ENCODE results near the gene TRPM1. TPM values are rescaled to one million over a fixed set of nuclear protein-coding genes. Genes with fewer than 3 reads are reported as not detected.
A peak's percentile ranks its signal among the peaks of the same experiment; 100 is the strongest.

Gene TRPM1
- total RNA-seq, 6 donors from 2014 or later = not detected

DNA sequence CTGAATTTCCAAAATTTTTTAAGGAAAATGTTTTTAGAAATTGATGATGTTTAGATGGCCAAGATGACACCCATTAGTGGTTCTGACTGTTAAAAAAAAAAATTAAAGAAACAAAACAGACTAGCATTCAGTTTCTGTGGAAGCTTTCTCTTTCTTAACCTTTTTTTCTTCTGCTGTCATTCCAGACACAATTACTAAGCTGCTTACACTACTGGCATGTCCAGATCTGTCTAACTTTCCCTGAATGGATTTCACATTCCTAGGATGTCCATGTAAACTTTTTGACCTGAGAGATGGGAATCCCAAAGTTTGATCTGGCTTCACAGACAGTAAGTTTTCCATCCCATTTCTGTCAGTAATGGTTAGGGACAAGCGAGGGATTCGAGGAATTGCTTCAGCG is 99.8 kb downstream of the TRPM1 start:
- WGBS, 2 donors = 93 to 97% methylated on average over 3 of the region's 3 CpGs
- ATAC-seq (ENCODE audit: low FRiP score in 2 of 2) = no peak
- H3K9me3 ChIP-seq = no peaks in the 10 kb centered on the region

DNA sequence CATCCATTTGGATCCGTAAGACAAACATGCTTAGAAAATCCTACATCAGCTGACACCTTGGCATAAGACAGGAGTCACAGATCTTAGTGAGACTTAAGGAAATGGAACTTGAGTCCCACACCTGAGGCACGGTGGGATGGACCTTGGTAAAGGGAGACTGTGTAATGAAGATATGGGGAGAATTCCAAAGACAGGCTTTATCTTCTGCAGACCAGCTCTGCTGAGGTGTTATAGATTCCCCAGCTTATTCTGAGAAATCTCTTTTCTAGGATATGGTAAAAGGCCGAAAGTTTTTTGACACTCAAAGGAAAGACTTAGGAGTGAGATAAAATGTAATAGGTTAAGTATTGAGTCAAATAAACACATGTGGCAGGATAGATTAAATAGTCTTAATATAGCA is 101.8 kb downstream of the TRPM1 start:
- H3K9me3 ChIP-seq = no peaks in the 10 kb centered on the region
- no peaks in the 10 kb centered on the region for H3K36me3 ChIP-seq
- H3K27me3 ChIP-seq = no peaks in the 10 kb centered on the region
- H3K4me1 ChIP-seq = peaks cover 0 to 6% (median 2%) of the 10 kb centered on the region in 4 donors
- ATAC-seq (ENCODE audit: low FRiP score in 2 of 2) (no peak), DNase-seq (no peak)
- no peak overlapping the region for H3K27ac ChIP-seq
- 84 to 92% methylated on average over 3 of the region's 3 CpGs for WGBS, 2 donors
- no peak for TF ChIP-seq POLR2A (IDR thresholded peaks at IDR 0.05)
- no peak for TF ChIP-seq POLR2AphosphoS5 (IDR thresholded peaks at IDR 0.05)
- no peak for TF ChIP-seq EP300 (IDR thresholded peaks at IDR 0.05)
- TF ChIP-seq, protein P1, sequence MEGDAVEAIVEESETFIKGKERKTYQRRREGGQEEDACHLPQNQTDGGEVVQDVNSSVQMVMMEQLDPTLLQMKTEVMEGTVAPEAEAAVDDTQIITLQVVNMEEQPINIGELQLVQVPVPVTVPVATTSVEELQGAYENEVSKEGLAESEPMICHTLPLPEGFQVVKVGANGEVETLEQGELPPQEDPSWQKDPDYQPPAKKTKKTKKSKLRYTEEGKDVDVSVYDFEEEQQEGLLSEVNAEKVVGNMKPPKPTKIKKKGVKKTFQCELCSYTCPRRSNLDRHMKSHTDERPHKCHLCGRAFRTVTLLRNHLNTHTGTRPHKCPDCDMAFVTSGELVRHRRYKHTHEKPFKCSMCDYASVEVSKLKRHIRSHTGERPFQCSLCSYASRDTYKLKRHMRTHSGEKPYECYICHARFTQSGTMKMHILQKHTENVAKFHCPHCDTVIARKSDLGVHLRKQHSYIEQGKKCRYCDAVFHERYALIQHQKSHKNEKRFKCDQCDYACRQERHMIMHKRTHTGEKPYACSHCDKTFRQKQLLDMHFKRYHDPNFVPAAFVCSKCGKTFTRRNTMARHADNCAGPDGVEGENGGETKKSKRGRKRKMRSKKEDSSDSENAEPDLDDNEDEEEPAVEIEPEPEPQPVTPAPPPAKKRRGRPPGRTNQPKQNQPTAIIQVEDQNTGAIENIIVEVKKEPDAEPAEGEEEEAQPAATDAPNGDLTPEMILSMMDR (IDR thresholded peaks at IDR 0.05) = no peak
- no peak overlapping the region for H3K4me3 ChIP-seq

More for the DNA sequence above, 99.8 kb downstream of the TRPM1 start:
- no peak for DNase-seq
- no peak overlapping the region for H3K27ac ChIP-seq
- peaks cover 0 to 6% (median 5%) of the 10 kb centered on the region in 4 donors for H3K4me1 ChIP-seq
- H3K27me3 ChIP-seq = no peaks in the 10 kb centered on the region
- H3K4me3 ChIP-seq = no peak overlapping the region
- TF ChIP-seq POLR2A (IDR thresholded peaks at IDR 0.05) (no peak), EP300 (IDR thresholded peaks at IDR 0.05) (no peak), POLR2AphosphoS5 (IDR thresholded peaks at IDR 0.05) (no peak)
- TF ChIP-seq, protein P1 (IDR thresholded peaks at IDR 0.05) = no peak
- H3K36me3 ChIP-seq = no peaks in the 10 kb centered on the region

DNA sequence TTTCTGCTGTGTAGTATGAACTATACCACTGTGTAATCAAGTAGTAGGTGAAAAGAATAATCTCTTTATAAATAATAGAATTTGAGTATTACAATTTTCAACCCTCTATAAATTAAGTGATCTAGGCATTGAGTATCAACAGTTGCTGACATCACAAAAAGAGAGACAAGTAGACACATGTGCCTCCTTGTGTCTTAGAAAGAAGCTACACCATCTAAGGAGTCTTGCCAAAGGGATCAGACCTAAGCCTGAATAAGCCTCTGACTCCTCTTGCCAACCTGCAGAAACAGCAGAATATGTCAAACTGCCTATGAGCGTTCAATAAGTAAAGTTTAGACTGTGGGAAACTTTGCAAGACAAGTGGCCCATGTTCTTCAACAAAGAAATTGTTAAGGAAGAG is 104.3 kb downstream of the TRPM1 start:
- Histone ChIP-seq H3K4me3 (no peak overlapping the region), H3K36me3 (no peaks in the 10 kb centered on the region), H3K4me1 (peaks cover 0 to 6% (median 4%) of the 10 kb centered on the region in 4 donors), H3K27me3 (no peaks in the 10 kb centered on the region), H3K9me3 (no peaks in the 10 kb centered on the region), H3K27ac (no peak overlapping the region)
- TF ChIP-seq POLR2AphosphoS5 (IDR thresholded peaks at IDR 0.05) (no peak), POLR2A (IDR thresholded peaks at IDR 0.05) (no peak), EP300 (IDR thresholded peaks at IDR 0.05) (no peak)
- TF ChIP-seq, protein P1 (IDR thresholded peaks at IDR 0.05) = no peak
- ATAC-seq (ENCODE audit: low FRiP score in 2 of 2) (no peak), DNase-seq (no peak)
- WGBS, 2 donors = 100% methylated on average over 1 of the region's 1 CpG

DNA sequence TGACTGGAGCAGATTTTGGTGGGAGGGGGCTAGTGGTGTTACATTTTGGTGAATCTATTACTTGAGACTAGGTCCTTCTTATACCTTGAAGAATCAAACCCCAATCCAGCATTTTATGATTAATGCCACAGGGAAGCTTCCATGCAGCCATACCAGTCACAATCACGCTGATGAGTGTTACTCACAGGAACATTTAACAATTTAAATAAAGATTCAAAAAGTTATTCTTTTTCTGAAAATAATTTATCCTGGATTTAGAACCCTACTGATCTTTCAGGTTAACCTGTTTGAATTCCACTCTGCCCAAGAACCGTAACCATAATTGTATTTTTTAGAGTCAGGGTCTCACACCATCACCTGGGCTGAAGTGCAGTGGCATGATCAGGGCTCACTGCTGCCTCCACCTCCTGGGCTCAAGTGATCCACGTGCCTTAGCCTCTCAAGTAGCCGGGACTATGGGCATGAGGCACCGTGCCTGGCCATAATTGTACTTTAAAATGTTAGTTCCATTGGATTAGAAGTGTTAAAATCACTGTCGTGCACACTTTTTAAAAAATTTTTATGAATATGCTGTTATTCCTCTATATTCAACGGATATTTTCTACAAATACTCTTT is 109.2 kb downstream of the TRPM1 start:
- Histone ChIP-seq H3K4me3 (peak overlapping the region; percentile 50 to 94 (median 74)), H3K36me3 (peaks cover 0 to 3% (median 0%) of the 10 kb centered on the region in 4 donors), H3K27ac (peak overlapping the region; percentile 92 to 99 (median 98)), H3K27me3 (no peaks in the 10 kb centered on the region), H3K9me3 (no peaks in the 10 kb centered on the region), H3K4me1 (peaks cover 16 to 39% (median 25%) of the 10 kb centered on the region in 4 donors)
- no peak for ATAC-seq (ENCODE audit: low FRiP score in 2 of 2)
- DNase-seq = peak in 1 of 2 donors; percentile 82
- 55 to 62% methylated on average over 7 of the region's 7 CpGs for WGBS, 2 donors
- no peak for TF ChIP-seq POLR2A (IDR thresholded peaks at IDR 0.05)
- no peak for TF ChIP-seq EP300 (IDR thresholded peaks at IDR 0.05)
- TF ChIP-seq POLR2AphosphoS5 (IDR thresholded peaks at IDR 0.05) = no peak
- TF ChIP-seq, protein P1 (IDR thresholded peaks at IDR 0.05) = no peak
